PC-9 (cell line): ENCODE data around the gene XCL2. TPM values are rescaled to one million over a fixed set of nuclear protein-coding genes. Genes with fewer than 3 reads are reported as not detected.

Source experiments
- BruUV-seq: library from RNA; stranded (reverse); fragments of 400-500 nt; replicated peaks from 2 replicates; lab custom pipeline; 2021; lab: Mats Ljungman, UMichigan
- CTCF ChIA-PET: fragments of 300-600 bp; sonication (Branson Sonifier 250); formaldehyde crosslinking; loops from one replicate; lab custom pipeline; 2022; ENCODE audit warnings: antibody characterized with exemption; lab: Charles Lee
- POLR2A ChIA-PET: fragments of 300-600 bp; sonication (Branson Sonifier 250); formaldehyde crosslinking; loops from one replicate; lab custom pipeline; 2022; ENCODE audit warnings: antibody characterized with exemption; ENCODE audit not compliant: unreplicated experiment; lab: Charles Lee
- DNase-seq, 2 experiments: peaks; one replicate each; pipeline versions ENCODE4 v3.0.0 to v3.0.0-alpha.2; 2015 to 2022; ENCODE audit warnings: mixed read lengths in 1 of 2
- H2AFZ ChIP-seq: fragments of 200-600 bp; sonication (generic); 2 replicates; pipeline ENCODE4 v1.8.1; 2017; ENCODE audit warnings: antibody characterized with exemption
- H3F3A ChIP-seq: fragments of 200-600 bp; sonication (generic); 2 replicates; pipeline ENCODE4 v1.8.1; 2017; ENCODE audit warnings: antibody characterized with exemption, mild to moderate bottlenecking, low read depth; ENCODE audit not compliant: insufficient read depth
- H3K27ac ChIP-seq: fragments of 200-600 bp; sonication (generic); 2 replicates; pipeline ENCODE4 v1.6.1; 2016; ENCODE audit warnings: mixed run types
- H3K27me3 ChIP-seq: fragments of 200-600 bp; sonication (generic); 2 replicates; pipeline ENCODE4 v1.6.1; 2016; ENCODE audit warnings: low read depth, mixed run types; ENCODE audit not compliant: insufficient read depth
- H3K36me3 ChIP-seq: fragments of 200-600 bp; sonication (generic); 2 replicates; pipeline ENCODE4 v1.6.1; 2016; ENCODE audit warnings: low read depth, mixed run types
- H3K4me1 ChIP-seq: fragments of 200-600 bp; sonication (generic); replicated peaks from 2 replicates; pipeline ENCODE4 v1.6.1; 2016; ENCODE audit warnings: mixed run types; ENCODE audit not compliant: insufficient read depth
- H3K4me2 ChIP-seq: fragments of 200-600 bp; sonication (generic); 2 replicates; pipeline ENCODE4 v1.6.1; 2017; ENCODE audit warnings: mixed run types
- H3K4me3 ChIP-seq: fragments of 200-600 bp; sonication (generic); 2 replicates; pipeline ENCODE4 v1.6.1; 2016; ENCODE audit warnings: mixed run types
- H3K79me2 ChIP-seq: fragments of 200-600 bp; sonication (generic); 2 replicates; pipeline ENCODE4 v1.6.1; 2017; ENCODE audit warnings: low read depth, mixed run types
- H3K9me2 ChIP-seq: fragments of 200-600 bp; sonication (generic); 2 replicates; pipeline ENCODE4 v1.8.1; 2017; ENCODE audit warnings: mild to moderate bottlenecking; ENCODE audit not compliant: insufficient read depth
- H3K9me3 ChIP-seq: fragments of 200-600 bp; sonication (generic); 2 replicates; pipeline ENCODE4 v1.8.1; 2016; ENCODE audit warnings: low read depth; ENCODE audit not compliant: insufficient read depth
- H4K20me1 ChIP-seq: fragments of 200-600 bp; sonication (generic); 2 replicates; pipeline ENCODE4 v1.8.1; 2017; ENCODE audit not compliant: insufficient read depth
- CTCF ChIP-seq: fragments of 200-600 bp; sonication (generic); conservative IDR thresholded peaks from 2 replicates; pipeline ENCODE4 v1.6.1; 2017; ENCODE audit warnings: mixed run types, antibody characterized with exemption, mild to moderate bottlenecking, moderate library complexity
- EZH2 ChIP-seq: fragments of 200-600 bp; sonication (generic); IDR thresholded peaks from 2 replicates; pipeline ENCODE4 v1.8.0; 2017; ENCODE audit warnings: antibody characterized with exemption, low read depth
- intact Hi-C: fragments of 100-400 bp; cut with micrococcal nuclease; formaldehyde crosslinking; loops from one replicate; pipeline ENCODE4 v1.10.0; 2022; ENCODE audit not compliant: unreplicated experiment
- total RNA-seq: library from RNA; stranded (reverse); gene quantifications from 2 replicates; pipeline ENCODE4 v1.2.3, GENCODE V29; 2021

Gene XCL2
- total RNA-seq, 1 experiment from 2014 or later = not detected

DNA sequence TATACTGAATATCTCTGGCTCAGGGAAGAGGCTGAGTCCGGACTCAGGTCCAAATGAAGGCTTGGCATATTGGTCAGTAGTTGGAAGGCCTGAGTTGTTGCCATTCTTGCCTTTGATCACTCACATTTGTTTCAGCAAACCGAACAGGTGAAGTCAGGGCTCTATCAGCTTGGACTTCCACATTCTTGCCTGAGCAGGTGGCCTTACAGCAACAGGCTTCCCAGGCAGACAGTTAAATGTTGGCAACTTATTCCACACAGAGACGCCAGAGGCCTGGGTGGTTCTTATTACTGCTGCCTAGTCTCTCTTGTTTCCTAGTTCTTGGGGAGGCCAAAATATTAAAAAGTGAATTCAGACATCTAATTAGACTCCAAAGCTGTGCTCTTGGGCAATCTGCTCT is 36.6 kb downstream of the XCL2 start:
- H3K4me2 ChIP-seq = no peak overlapping the region
- no peak overlapping the region for H3K27ac ChIP-seq
- POLR2A ChIA-PET = no interaction called here
- H3K4me3 ChIP-seq = no peak overlapping the region
- no peak overlapping the region for H2AFZ ChIP-seq
- H3K36me3 ChIP-seq = no peaks in the 10 kb centered on the region
- peaks cover 9% of the 10 kb centered on the region; the same call in 1 of the 2 replicates for H3K4me1 ChIP-seq
- no peaks in the 10 kb centered on the region for H4K20me1 ChIP-seq
- no peaks in the 10 kb centered on the region for H3K9me2 ChIP-seq
- no peaks in the 10 kb centered on the region for H3K27me3 ChIP-seq
- DNase-seq = no peak
- BruUV-seq = no TSS peak
- no peaks in the 10 kb centered on the region for H3K79me2 ChIP-seq
- CTCF ChIA-PET = no interaction called here
- TF ChIP-seq CTCF (no peak), EZH2 (no peak)
- no peaks in the 10 kb centered on the region for H3F3A ChIP-seq
- H3K9me3 ChIP-seq = no peaks in the 10 kb centered on the region
- intact Hi-C loops = no loop called here

- Histone ChIP-seq H3K79me2 (no peaks in the 10 kb centered on the region), H3K27ac (no peak overlapping the region), H3K9me2 (no peaks in the 10 kb centered on the region), H3K4me1 (peaks cover 9% of the 10 kb centered on the region; the same call in 1 of the 2 replicates), H3K36me3 (no peaks in the 10 kb centered on the region), H2AFZ (no peak overlapping the region), H3K4me3 (no peak overlapping the region), H3F3A (no peaks in the 10 kb centered on the region), H3K9me3 (no peaks in the 10 kb centered on the region), H4K20me1 (no peaks in the 10 kb centered on the region), H3K27me3 (no peaks in the 10 kb centered on the region), H3K4me2 (no peak overlapping the region)
- POLR2A ChIA-PET = no interaction called here
- no peak for DNase-seq
- CTCF ChIA-PET = no interaction called here
- TF ChIP-seq EZH2 = no peak
- TF ChIP-seq CTCF = no peak
- BruUV-seq = no TSS peak
- intact Hi-C loops = no loop called here
Observed at GRCh38 chr1:168506204-168506819, 37.5 kb downstream of the XCL2 start.

DNA sequence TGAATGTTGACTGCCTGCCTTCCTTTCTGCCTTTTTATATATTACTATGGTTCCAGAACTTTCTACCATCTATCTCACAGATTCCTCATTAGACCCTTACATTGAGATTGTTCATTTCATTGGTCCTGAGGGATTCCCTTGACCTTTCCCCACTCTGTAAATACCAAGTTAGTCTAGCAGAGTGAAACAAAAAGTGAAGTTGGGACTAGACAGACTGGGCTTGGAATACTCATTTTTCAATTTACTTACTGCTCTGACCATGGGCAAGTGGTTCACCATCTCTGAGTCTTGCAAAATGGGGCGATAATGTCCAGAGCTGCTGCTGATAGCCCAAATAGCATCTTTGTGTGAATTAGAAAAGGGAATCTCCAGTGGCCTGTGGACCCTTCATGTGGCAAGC is 38.8 kb downstream of the XCL2 start:
- no peak overlapping the region for H3K27ac ChIP-seq
- TF ChIP-seq CTCF = no peak
- no peak for TF ChIP-seq EZH2
- H2AFZ ChIP-seq = no peak overlapping the region
- BruUV-seq = no TSS peak
- no peaks in the 10 kb centered on the region for H3K27me3 ChIP-seq
- H3K36me3 ChIP-seq = no peaks in the 10 kb centered on the region
- peaks cover 10% of the 10 kb centered on the region; the same call in 1 of the 2 replicates for H3K4me1 ChIP-seq
- no peaks in the 10 kb centered on the region for H3K79me2 ChIP-seq
- ChIA-PET POLR2A (no interaction called here), CTCF (no interaction called here)
- intact Hi-C loops = no loop called here
- H4K20me1 ChIP-seq = no peaks in the 10 kb centered on the region
- no peaks in the 10 kb centered on the region for H3K9me3 ChIP-seq
- H3F3A ChIP-seq = no peaks in the 10 kb centered on the region
- DNase-seq = no peak
- H3K4me2 ChIP-seq = no peak overlapping the region
- no peaks in the 10 kb centered on the region for H3K9me2 ChIP-seq
- no peak overlapping the region for H3K4me3 ChIP-seq
